ENCODE measurements around the gene AHDC1.
"Not testable (repeated sequence)": the region's sequence is repeated elsewhere in the genome, so short reads cannot be mapped to it uniquely, and the experiment has no call there.

DNA sequence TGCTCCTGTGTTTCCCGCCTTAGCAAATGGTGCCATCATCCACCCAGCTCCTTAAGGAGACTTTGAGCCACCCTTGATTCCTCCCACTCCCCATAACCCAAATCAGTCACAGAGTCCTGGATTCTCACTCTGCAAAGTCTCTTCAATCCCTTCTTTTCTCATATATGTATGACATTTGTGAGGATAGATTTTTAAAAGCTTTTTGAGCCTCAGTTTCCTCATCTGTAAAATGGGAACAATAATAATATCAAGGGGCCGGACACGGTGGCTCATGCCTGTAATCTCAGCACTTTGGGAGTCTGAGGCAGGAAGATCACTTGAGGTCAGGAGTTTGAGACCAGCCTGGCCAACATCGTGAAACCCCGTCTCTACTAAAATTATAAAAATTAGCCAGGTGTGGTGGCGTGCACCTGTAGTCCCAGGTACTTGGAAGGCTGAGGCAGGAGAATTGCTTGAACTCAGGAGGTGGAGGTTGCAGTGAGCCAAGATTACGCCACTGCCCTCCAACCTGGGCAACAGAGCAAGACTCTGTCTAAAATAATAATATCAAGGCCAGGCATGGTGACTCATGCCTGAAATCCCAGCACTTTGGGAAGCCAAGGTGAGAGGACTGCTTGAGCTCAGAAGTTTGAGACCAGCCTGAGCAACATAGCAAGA is 16.0 kb upstream of the AHDC1 start:
- TF ChIP-seq POLR2A (IDR thresholded peaks at IDR 0.05): not testable (repeated sequence)
- TF ChIP-seq, protein P1, sequence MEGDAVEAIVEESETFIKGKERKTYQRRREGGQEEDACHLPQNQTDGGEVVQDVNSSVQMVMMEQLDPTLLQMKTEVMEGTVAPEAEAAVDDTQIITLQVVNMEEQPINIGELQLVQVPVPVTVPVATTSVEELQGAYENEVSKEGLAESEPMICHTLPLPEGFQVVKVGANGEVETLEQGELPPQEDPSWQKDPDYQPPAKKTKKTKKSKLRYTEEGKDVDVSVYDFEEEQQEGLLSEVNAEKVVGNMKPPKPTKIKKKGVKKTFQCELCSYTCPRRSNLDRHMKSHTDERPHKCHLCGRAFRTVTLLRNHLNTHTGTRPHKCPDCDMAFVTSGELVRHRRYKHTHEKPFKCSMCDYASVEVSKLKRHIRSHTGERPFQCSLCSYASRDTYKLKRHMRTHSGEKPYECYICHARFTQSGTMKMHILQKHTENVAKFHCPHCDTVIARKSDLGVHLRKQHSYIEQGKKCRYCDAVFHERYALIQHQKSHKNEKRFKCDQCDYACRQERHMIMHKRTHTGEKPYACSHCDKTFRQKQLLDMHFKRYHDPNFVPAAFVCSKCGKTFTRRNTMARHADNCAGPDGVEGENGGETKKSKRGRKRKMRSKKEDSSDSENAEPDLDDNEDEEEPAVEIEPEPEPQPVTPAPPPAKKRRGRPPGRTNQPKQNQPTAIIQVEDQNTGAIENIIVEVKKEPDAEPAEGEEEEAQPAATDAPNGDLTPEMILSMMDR (IDR thresholded peaks at IDR 0.05): not testable (repeated sequence)

Measured in prostate gland (tissue), 2 donors.